Astrocyte of the cerebellum (primary cell): ENCODE data around the gene IL19.

Experiments used
- DNase-seq: peaks from one replicate; pipeline ENCODE4 v3.0.0-alpha.2; 2011; ENCODE audit warnings: low read depth
- H3K4me3 ChIP-seq: 2 replicates; pipeline ENCODE4 v1.5.1; 2011; ENCODE audit warnings: mild to moderate bottlenecking, low read depth, low read length, moderate library complexity
- CTCF ChIP-seq: IDR thresholded peaks from 2 replicates; pipeline ENCODE4 v1.5.1; 2012; ENCODE audit warnings: low read length, low read depth, moderate library complexity, mild to moderate bottlenecking; ENCODE audit errors: missing control alignments
- in situ Hi-C: cut with HindIII; loops from 2 replicates; pipeline ENCODE4 v1.10.0; 2017; ENCODE audit warnings: low sequenced_read_pairs

The IL19 gene

GRCh38 chr1:206833106-206833680 lies 62.6 kb downstream of the IL19 start:
- TF ChIP-seq CTCF: no peak

GRCh38 chr1:206833801-206834200 lies 63.2 kb downstream of the IL19 start:
- TF ChIP-seq CTCF: no peak
- DNase-seq: no peak
- in situ Hi-C loops: no loop called here

More at GRCh38 chr1:206833106-206833680, 62.6 kb downstream of the IL19 start:
- in situ Hi-C loops: no loop called here
- no peak overlapping the region for H3K4me3 ChIP-seq
- DNase-seq: no peak

GRCh38 chr1:206834217-206834616 lies 63.6 kb downstream of the IL19 start:
- H3K4me3 ChIP-seq: no peak overlapping the region
- TF ChIP-seq CTCF: no peak
- in situ Hi-C loops: no loop called here
- no peak for DNase-seq

More at GRCh38 chr1:206833801-206834200, 63.2 kb downstream of the IL19 start:
- no peak overlapping the region for H3K4me3 ChIP-seq

- no peak for TF ChIP-seq CTCF
- H3K4me3 ChIP-seq: no peak overlapping the region
- in situ Hi-C loops: no loop called here
- no peak for DNase-seq
These were observed 64.1 kb downstream of the IL19 start for GRCh38 chr1:206834711-206835110.

- no peak for DNase-seq
- TF ChIP-seq CTCF: no peak
- H3K4me3 ChIP-seq: no peak overlapping the region
- in situ Hi-C loops: no loop called here
These were observed 64.6 kb downstream of the IL19 start for GRCh38 chr1:206835186-206835585.

- TF ChIP-seq CTCF: no peak
- in situ Hi-C loops: no loop called here
These were observed 65.5 kb downstream of the IL19 start for GRCh38 chr1:206836111-206836510.

More at GRCh38 chr1:206836111-206836510, 65.5 kb downstream of the IL19 start:
- no peak overlapping the region for H3K4me3 ChIP-seq
- DNase-seq: no peak
